CD14-positive monocyte (primary cell): ENCODE data around the gene AARS2. TPM values are rescaled to one million over a fixed set of nuclear protein-coding genes. Genes with fewer than 3 reads are reported as not detected.

ENCODE experiments used
- DNase-seq, 3 donors: peaks; one replicate each; pipeline ENCODE4 v3.0.0-alpha.2; 2011 to 2022
- H2AFZ ChIP-seq: 2 replicates; pipeline ENCODE4 v1.6.0; 2012; ENCODE audit warnings: mild to moderate bottlenecking, low read depth, low read length, inconsistent platforms; ENCODE audit not compliant: insufficient read depth, poor library complexity, severe bottlenecking
- H3K27ac ChIP-seq, 2 donors: 1 replicate in 1 of 2; 2 replicates in 1 of 2; pipeline ENCODE4 v1.5.1; 2012 to 2013; ENCODE audit warnings: low read length in 2 of 2, control low read depth in 1 of 2, inconsistent platforms in 1 of 2, low read depth in 1 of 2, mild to moderate bottlenecking in 1 of 2
- H3K27me3 ChIP-seq, 2 donors: one replicate each; pipeline versions ENCODE4 v1.6.0 to v1.6.1; 2011 to 2013; ENCODE audit warnings: low read length in 2 of 2; ENCODE audit not compliant: control insufficient read depth in 2 of 2, insufficient read depth in 2 of 2
- H3K36me3 ChIP-seq, 2 donors: replicated peaks in 1 of 2; 1 replicate in 1 of 2; 2 replicates in 1 of 2; pipeline versions ENCODE4 v1.5.1 to v1.6.1; 2012 to 2013; ENCODE audit warnings: low read length in 2 of 2, control low read depth in 1 of 2, inconsistent platforms in 1 of 2, mild to moderate bottlenecking in 1 of 2; ENCODE audit not compliant: insufficient read depth in 2 of 2, control insufficient read depth in 1 of 2
- H3K4me1 ChIP-seq, 2 donors: 1 replicate in 1 of 2; 2 replicates in 1 of 2; pipeline versions ENCODE4 v1.5.1 to v1.6.1; 2012 to 2013; ENCODE audit warnings: low read length in 2 of 2, control low read depth in 1 of 2, inconsistent platforms in 1 of 2, mild to moderate bottlenecking in 1 of 2, moderate library complexity in 1 of 2; ENCODE audit not compliant: insufficient read depth in 2 of 2, control insufficient read depth in 1 of 2
- H3K4me2 ChIP-seq: replicated peaks from 2 replicates; pipeline ENCODE3; 2012; ENCODE audit warnings: low read length, moderate library complexity, mild to moderate bottlenecking; ENCODE audit not compliant: poor library complexity, severe bottlenecking; ENCODE audit errors: extremely low read depth
- H3K4me3 ChIP-seq, 3 experiments: fragments of 200-600 bp in 1 of 3; sonication (generic) in 1 of 3; replicated peaks in 1 of 3; 1 replicate in 2 of 3; 2 replicates in 1 of 3; pipeline ENCODE4 v1.5.1; 2011 to 2013; ENCODE audit warnings: low read length in 3 of 3, mild to moderate bottlenecking in 3 of 3, control low read depth in 2 of 3, low read depth in 2 of 3, inconsistent platforms in 1 of 3, moderate library complexity in 1 of 3
- H3K79me2 ChIP-seq: 2 replicates; pipeline ENCODE4 v1.6.0; 2012; ENCODE audit warnings: mild to moderate bottlenecking, control low read depth, inconsistent platforms, low read length, moderate library complexity; ENCODE audit not compliant: insufficient read depth
- H3K9ac ChIP-seq: 2 replicates; pipeline ENCODE4 v1.6.0; 2017; ENCODE audit warnings: low read length, mild to moderate bottlenecking; ENCODE audit not compliant: insufficient read depth, poor library complexity, severe bottlenecking
- H3K9me3 ChIP-seq, 2 donors: replicated peaks in 1 of 2; 1 replicate in 1 of 2; 2 replicates in 1 of 2; pipeline versions ENCODE4 v1.5.1 to v1.6.1; 2012 to 2013; ENCODE audit warnings: low read length in 2 of 2, control low read depth in 1 of 2; ENCODE audit not compliant: control insufficient read depth in 1 of 2, insufficient read depth in 1 of 2
- H4K20me1 ChIP-seq: 2 replicates; pipeline ENCODE4 v1.6.0; 2012; ENCODE audit warnings: mild to moderate bottlenecking, low read length, control low read depth, moderate library complexity; ENCODE audit not compliant: insufficient read depth
- H3K27ac Mint-ChIP-seq, 7 donors: one replicate each; pipeline ENCODE4 v1.8.0; 2020; ENCODE audit warnings: mild to moderate bottlenecking in 7 of 7, mixed read lengths in 7 of 7, moderate library complexity in 6 of 7, inconsistent platforms in 2 of 7
- H3K27me3 Mint-ChIP-seq, 3 donors: one replicate each; pipeline ENCODE4 v1.8.0; 2021 to 2022; ENCODE audit warnings: low read depth in 3 of 3, mild to moderate bottlenecking in 3 of 3, mixed read lengths in 3 of 3, moderate library complexity in 3 of 3, inconsistent platforms in 1 of 3
- H3K36me3 Mint-ChIP-seq, 2 donors: one replicate each; pipeline ENCODE4 v1.8.0; 2020; ENCODE audit warnings: mixed read lengths in 2 of 2, inconsistent platforms in 1 of 2, mild to moderate bottlenecking in 1 of 2
- H3K4me1 Mint-ChIP-seq: one replicate; pipeline ENCODE4 v1.8.0; 2020; ENCODE audit warnings: mild to moderate bottlenecking, mixed read lengths
- H3K4me3 Mint-ChIP-seq, 2 donors: one replicate each; pipeline ENCODE4 v1.8.0; 2020; ENCODE audit warnings: mild to moderate bottlenecking in 2 of 2, mixed read lengths in 2 of 2, moderate library complexity in 1 of 2
- H3K9me3 Mint-ChIP-seq, 7 donors: one replicate each; pipeline ENCODE4 v1.8.0; 2020 to 2022; ENCODE audit warnings: mixed read lengths in 7 of 7, mild to moderate bottlenecking in 6 of 7, moderate library complexity in 6 of 7, inconsistent platforms in 2 of 7
- WGBS: methylation state at CpG from one replicate; pipeline ENCODE4 v1.1.5; 2013; ENCODE audit warnings: missing lambda C conversion rate; ENCODE audit not compliant: insufficient coverage; 5-methylcytosine and 5-hydroxymethylcytosine counted together
- intact Hi-C, 2 donors: fragments of 100-400 bp; cut with micrococcal nuclease; formaldehyde crosslinking; loops; one replicate each; pipeline versions ENCODE4 v1.15.0 to v1.15.1; 2023
- polyA plus RNA-seq, 3 donors: library from polyadenylated mRNA; depleted of rRNA in 1 of 3; unstranded in 2 of 3; stranded (reverse) in 1 of 3; fragments of 300-500 nt in 2 of 3; fragments of >200 nt in 1 of 3; fragmentation: Illumina TruSeq in 2 of 3; gene quantifications; 1 replicate in 2 of 3; 2 replicates in 1 of 3; pipeline ENCODE4 v1.2.3, GENCODE V29; 2012 to 2021
- TF ChIP-seq, protein P1 (sequence below): fragments of 200-600 bp; IDR thresholded peaks from one replicate; pipeline ENCODE4 v1.8.0; 2022; ENCODE audit warnings: antibody characterized with exemption, mild to moderate bottlenecking

The AARS2 gene
- polyA plus RNA-seq, 3 donors = 1.8 to 4.5 (median 3.2) TPM

DNA sequence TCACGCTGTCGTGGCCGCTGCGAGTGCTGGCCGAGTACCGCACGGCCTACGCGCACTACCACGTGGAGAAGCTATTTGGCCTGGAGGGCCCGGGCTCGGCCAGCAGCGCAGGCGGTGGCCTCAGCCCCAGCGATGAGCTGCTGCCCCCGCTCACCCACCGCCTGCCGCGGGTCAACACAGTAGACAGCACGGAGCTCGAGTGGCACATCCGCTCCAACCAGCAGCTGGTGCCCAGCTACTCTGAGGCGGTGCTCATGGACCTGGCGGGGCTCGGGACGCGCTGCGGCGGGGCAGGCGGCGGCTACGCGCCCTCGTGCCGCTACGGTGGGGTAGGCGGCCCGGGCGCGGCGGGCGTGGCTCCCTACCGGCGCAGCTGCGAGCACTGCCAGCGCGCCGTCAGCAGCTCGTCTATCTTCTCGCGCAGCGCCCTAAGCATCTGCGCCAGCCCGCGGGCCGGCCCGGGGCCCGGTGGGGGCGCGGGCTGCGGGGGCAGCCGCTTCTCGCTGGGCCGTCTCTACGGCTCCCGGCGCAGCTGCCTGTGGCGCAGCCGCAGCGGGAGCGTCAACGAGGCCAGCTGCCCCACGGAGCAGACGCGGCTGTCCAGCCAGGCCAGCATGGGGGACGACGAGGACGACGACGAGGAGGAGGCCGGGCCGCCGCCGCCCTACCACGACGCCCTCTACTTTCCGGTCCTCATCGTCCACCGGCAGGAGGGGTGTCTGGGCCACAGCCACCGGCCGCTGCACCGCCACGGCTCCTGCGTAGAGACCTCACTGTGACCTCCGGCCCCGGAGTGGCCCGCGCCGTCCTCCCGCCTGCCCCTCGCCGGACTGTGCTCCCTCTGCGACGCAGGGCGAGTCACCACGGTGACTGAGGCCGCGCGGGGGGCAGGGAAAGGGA lies 37.1 kb downstream of the AARS2 start:
- Histone ChIP-seq H2AFZ (no peak overlapping the region), H3K9ac (no peak overlapping the region), H3K9me3 (peaks cover 0 to 14% of the 10 kb centered on the region in 2 donors), H3K27me3 (peaks cover 33 to 90% of the 10 kb centered on the region in 2 donors), H3K4me2 (no peak overlapping the region), H3K36me3 (no peaks in the 10 kb centered on the region), H3K27ac (no peak overlapping the region), H3K4me3 (no peak overlapping the region), H3K79me2 (no peaks in the 10 kb centered on the region), H3K4me1 (peaks cover 0 to 7% of the 10 kb centered on the region in 2 donors), H4K20me1 (no peaks in the 10 kb centered on the region)
- Mint-ChIP-seq H3K36me3 (peaks cover 0 to 5% of the 10 kb centered on the region in 2 donors), H3K27ac (no peak overlapping the region), H3K27me3 (peaks cover 61 to 93% (median 77%) of the 10 kb centered on the region in 3 donors), H3K4me1 (peaks cover 9% of the 10 kb centered on the region), H3K9me3 (peaks cover 0 to 15% (median 4%) of the 10 kb centered on the region in 7 donors), H3K4me3 (peak overlapping the region in 1 of 2 donors; percentile 62)
- TF ChIP-seq, protein P1, sequence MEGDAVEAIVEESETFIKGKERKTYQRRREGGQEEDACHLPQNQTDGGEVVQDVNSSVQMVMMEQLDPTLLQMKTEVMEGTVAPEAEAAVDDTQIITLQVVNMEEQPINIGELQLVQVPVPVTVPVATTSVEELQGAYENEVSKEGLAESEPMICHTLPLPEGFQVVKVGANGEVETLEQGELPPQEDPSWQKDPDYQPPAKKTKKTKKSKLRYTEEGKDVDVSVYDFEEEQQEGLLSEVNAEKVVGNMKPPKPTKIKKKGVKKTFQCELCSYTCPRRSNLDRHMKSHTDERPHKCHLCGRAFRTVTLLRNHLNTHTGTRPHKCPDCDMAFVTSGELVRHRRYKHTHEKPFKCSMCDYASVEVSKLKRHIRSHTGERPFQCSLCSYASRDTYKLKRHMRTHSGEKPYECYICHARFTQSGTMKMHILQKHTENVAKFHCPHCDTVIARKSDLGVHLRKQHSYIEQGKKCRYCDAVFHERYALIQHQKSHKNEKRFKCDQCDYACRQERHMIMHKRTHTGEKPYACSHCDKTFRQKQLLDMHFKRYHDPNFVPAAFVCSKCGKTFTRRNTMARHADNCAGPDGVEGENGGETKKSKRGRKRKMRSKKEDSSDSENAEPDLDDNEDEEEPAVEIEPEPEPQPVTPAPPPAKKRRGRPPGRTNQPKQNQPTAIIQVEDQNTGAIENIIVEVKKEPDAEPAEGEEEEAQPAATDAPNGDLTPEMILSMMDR = no peak
- intact Hi-C loops = no loop called here
- 13% methylated on average over 105 of the region's 109 CpGs for WGBS
- DNase-seq = no peak

DNA sequence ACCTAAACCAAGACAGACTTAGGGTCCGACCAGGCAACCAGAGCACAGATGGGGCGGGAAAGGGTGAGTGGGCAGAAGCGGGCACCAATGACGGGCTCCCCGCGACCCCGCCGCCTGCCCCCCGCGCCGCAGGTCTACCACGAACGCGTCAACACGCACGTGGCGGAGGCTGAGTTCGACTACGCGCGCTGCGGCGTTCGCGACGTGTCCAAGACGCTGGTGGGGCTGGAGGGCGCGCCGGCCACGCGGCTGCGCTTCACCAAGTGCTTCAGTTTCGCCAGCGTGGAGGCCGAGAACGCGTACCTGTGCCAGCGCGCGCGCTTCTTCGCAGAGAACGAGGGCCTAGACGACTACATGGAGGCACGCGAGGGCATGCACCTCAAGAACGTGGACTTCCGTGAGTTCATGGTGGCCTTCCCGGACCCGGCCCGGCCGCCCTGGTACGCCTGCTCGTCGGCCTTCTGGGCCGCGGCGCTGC lies 37.8 kb downstream of the AARS2 start:
- TF ChIP-seq, protein P1 = no peak
- H3K4me2 ChIP-seq = no peak overlapping the region
- H3K4me3 ChIP-seq = no peak overlapping the region

More for the DNA sequence above, 37.8 kb downstream of the AARS2 start:
- H2AFZ ChIP-seq = no peak overlapping the region
- intact Hi-C loops = no loop called here
- DNase-seq = no peak
- H3K4me3 Mint-ChIP-seq = peak overlapping the region in 1 of 2 donors; percentile 62
- peaks cover 0 to 7% of the 10 kb centered on the region in 2 donors for H3K4me1 ChIP-seq
- H3K27ac ChIP-seq = no peak overlapping the region
- H3K27ac Mint-ChIP-seq = no peak overlapping the region
- peaks cover 0 to 6% of the 10 kb centered on the region in 2 donors for H3K36me3 Mint-ChIP-seq
- H3K79me2 ChIP-seq = no peaks in the 10 kb centered on the region
- H3K9me3 Mint-ChIP-seq = peaks cover 0 to 17% (median 4%) of the 10 kb centered on the region in 7 donors
- H3K4me1 Mint-ChIP-seq = peaks cover 10% of the 10 kb centered on the region
- H3K27me3 ChIP-seq = peaks cover 33 to 85% of the 10 kb centered on the region in 2 donors
- 81% methylated on average over 57 of the region's 59 CpGs for WGBS
- H4K20me1 ChIP-seq = no peaks in the 10 kb centered on the region
- H3K9ac ChIP-seq = no peak overlapping the region
- H3K27me3 Mint-ChIP-seq = peaks cover 61 to 89% (median 73%) of the 10 kb centered on the region in 3 donors
- H3K9me3 ChIP-seq = peaks cover 0 to 14% of the 10 kb centered on the region in 2 donors
- H3K36me3 ChIP-seq = no peaks in the 10 kb centered on the region
